Lower leg skin (tissue), 4 donors: Measurements from ENCODE around the gene KCNIP4. TPM values are rescaled to one million over a fixed set of nuclear protein-coding genes. Genes with fewer than 3 reads are reported as not detected.

Source experiments
- DNase-seq, 2 donors: peaks; one replicate each; pipeline ENCODE4 v3.0.0-alpha.2; 2019; ENCODE audit warnings: low spot score in 2 of 2
- H3K4me3 ChIP-seq: fragments of 200-600 bp; sonication (generic); 2 replicates; pipeline ENCODE4 v1.5.1; 2017; ENCODE audit warnings: mild to moderate bottlenecking, low read depth; ENCODE audit not compliant: poor library complexity, severe bottlenecking
- CTCF ChIP-seq, 3 donors: fragments of 450-650 bp; IDR thresholded peaks; one replicate each; pipeline ENCODE4 v1.5.1; 2016; ENCODE audit warnings: antibody characterized with exemption in 3 of 3, mild to moderate bottlenecking in 3 of 3, moderate library complexity in 2 of 3
- POLR2A ChIP-seq, 2 donors: fragments of 450-650 bp; IDR thresholded peaks; one replicate each; pipeline ENCODE4 v1.6.1; 2016 to 2017; ENCODE audit warnings: antibody characterized with exemption in 2 of 2, mild to moderate bottlenecking in 1 of 2, moderate library complexity in 1 of 2
- WGBS, 2 donors: methylation state at CpG; one replicate each; pipeline ENCODE4 v1.1.5; 2018; 5-methylcytosine and 5-hydroxymethylcytosine counted together
- intact Hi-C: fragments of 100-400 bp; cut with DNase I; formaldehyde crosslinking; loops from one replicate; pipeline ENCODE4 v1.15.0; 2023; ENCODE audit warnings: low total_unique reads
- total RNA-seq, 4 donors: library from RNA; depleted of rRNA; stranded (reverse); fragments of >200 nt; gene quantifications; one replicate each; pipeline ENCODE4 v1.1.0, GENCODE V29; 2016

Gene KCNIP4
- total RNA-seq, 4 donors from 2014 or later = not detected

DNA sequence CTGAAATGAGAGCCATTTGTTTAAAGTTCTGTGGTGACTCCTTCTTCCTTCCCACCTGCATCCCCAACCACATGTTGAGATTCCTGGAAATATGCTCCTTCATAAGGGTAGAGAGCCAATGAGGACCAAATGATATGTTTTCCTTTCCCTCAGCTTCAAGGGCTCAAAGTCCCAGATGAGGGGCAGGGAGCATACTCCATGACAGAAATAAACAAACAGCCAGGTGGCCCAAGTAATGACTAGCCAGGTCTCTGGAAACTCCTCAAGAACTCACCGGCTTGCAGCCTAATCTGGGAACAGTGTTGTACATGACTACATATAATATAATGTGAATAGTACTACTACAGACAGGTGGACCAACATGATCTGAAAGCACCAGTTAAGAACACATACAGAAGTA lies 856.0 kb downstream of the KCNIP4 start:
- WGBS, 2 donors = 75 to 93% methylated on average over 1 of the region's 1 CpG
- intact Hi-C loops = no loop called here
- H3K4me3 ChIP-seq = no peak overlapping the region
- TF ChIP-seq CTCF (IDR thresholded peaks at IDR 0.05) = no peak
- TF ChIP-seq POLR2A (IDR thresholded peaks at IDR 0.05) = no peak
- no peak for DNase-seq

DNA sequence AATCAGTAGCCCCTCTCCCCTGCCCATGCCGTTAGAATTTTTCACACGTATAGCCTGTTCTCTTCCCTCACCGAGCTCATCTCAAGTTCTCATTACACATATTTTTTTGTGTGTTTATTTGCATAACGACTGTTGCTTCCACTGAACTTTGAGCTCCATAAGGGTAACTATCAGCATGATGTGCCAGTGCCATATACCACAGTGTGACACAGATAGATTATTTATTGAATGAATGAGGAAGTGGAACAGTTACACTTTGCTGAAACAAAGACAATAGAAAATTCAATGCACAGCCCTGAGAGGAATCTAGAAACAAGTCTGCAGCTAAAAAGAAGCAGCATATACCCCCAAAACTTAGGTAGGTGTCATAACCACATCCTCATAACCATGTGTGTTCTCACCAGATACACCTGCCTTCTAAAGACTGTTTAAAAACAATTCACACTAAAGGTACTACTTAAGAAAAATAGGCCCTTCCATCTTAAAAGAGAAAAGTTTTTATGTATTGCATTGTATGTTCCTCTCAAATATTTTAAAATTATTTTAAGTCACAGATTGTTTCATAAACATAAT lies 858.4 kb downstream of the KCNIP4 start:
- WGBS, 2 donors = 77 to 78% methylated on average over 4 of the region's 4 CpGs
- TF ChIP-seq CTCF (IDR thresholded peaks at IDR 0.05) (no peak), POLR2A (IDR thresholded peaks at IDR 0.05) (no peak)
- no peak for DNase-seq
- H3K4me3 ChIP-seq = no peak overlapping the region
- intact Hi-C loops = no loop called here

GRCh38 chr4:21083413-21083812 lies 865.2 kb downstream of the KCNIP4 start:
- no peak for DNase-seq
- no peak overlapping the region for H3K4me3 ChIP-seq
- intact Hi-C loops = no loop called here
- TF ChIP-seq POLR2A (IDR thresholded peaks at IDR 0.05) (no peak), CTCF (IDR thresholded peaks at IDR 0.05) (no peak)

- TF ChIP-seq CTCF (IDR thresholded peaks at IDR 0.05) (no peak), POLR2A (IDR thresholded peaks at IDR 0.05) (no peak)
- DNase-seq = no peak
- intact Hi-C loops = no loop called here
- H3K4me3 ChIP-seq = no peak overlapping the region
- WGBS, 2 donors = 83 to 90% methylated on average over 2 of the region's 2 CpGs
These were observed 870.6 kb downstream of the KCNIP4 start for GRCh38 chr4:21077967-21078366.

DNA sequence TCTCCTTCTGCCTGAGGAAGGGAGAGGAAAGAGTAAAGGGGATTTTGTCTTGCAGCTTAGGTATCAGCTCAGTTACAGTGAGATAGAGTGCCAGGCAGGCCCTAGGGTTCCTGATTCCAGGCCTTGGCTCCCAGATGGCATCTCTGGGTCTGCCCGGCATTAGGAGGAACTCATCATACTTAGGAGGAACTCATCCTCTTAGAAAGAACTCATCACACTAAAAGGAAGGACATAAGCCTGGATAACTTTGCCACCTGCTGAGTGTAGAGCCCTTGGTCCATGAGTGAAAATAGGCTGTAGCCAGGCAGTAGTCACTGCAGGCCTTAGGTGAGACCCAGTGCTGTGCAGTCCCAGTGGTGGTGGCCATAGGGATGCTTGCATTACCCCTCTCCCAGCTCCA lies 881.2 kb downstream of the KCNIP4 start:
- DNase-seq = no peak
- TF ChIP-seq CTCF (IDR thresholded peaks at IDR 0.05) (no peak), POLR2A (IDR thresholded peaks at IDR 0.05) (no peak)
- no peak overlapping the region for H3K4me3 ChIP-seq
- 75 to 92% methylated on average over 1 of the region's 1 CpG for WGBS, 2 donors
- intact Hi-C loops = no loop called here

- WGBS, 2 donors = 63 to 71% methylated on average over 1 of the region's 1 CpG
- DNase-seq = no peak
- no peak overlapping the region for H3K4me3 ChIP-seq
- TF ChIP-seq POLR2A (IDR thresholded peaks at IDR 0.05) (no peak), CTCF (IDR thresholded peaks at IDR 0.05) (no peak)
- intact Hi-C loops = no loop called here
These were observed 886.7 kb downstream of the KCNIP4 start for GRCh38 chr4:21061902-21062301.
